Inflammatory macrophage treated with lipopolysaccharide for 4 hours (primary cell): ENCODE data around the gene SDC3.
"Not testable (repeated sequence)": the region's sequence is repeated elsewhere in the genome, so short reads cannot be mapped to it uniquely, and the experiment has no call there.

ENCODE experiments used
- DNase-seq: peaks from one replicate; pipeline ENCODE4 v3.0.0-alpha.2; 2020

Gene SDC3

GRCh38 chr1:30908696-30909364 is at the start of gene SDC3:
TSS of gene SDC3 (minus strand) at chr1:30908758. CDS start at chr1:30908586, 172 bp downstream.
- no peak for DNase-seq

- DNase-seq: no peak
These were observed 49.1 kb upstream of the SDC3 start for GRCh38 chr1:30957560-30958222.

GRCh38 chr1:30955448-30956015 is 47.0 kb upstream of the SDC3 start:
- no peak for DNase-seq

GRCh38 chr1:30953685-30954084 is 45.1 kb upstream of the SDC3 start:
- no peak for DNase-seq

GRCh38 chr1:30952098-30952497 is 43.5 kb upstream of the SDC3 start:
- no peak for DNase-seq

GRCh38 chr1:30950700-30951099 is 42.1 kb upstream of the SDC3 start:
- DNase-seq: no peak

- DNase-seq: no peak
These were observed 41.5 kb upstream of the SDC3 start for GRCh38 chr1:30950053-30950452.

GRCh38 chr1:30949487-30949838 is 40.9 kb upstream of the SDC3 start:
- DNase-seq: not testable (repeated sequence)

- not testable (repeated sequence) for DNase-seq
These were observed 40.4 kb upstream of the SDC3 start for GRCh38 chr1:30948813-30949486.

GRCh38 chr1:30948278-30948677 is 39.7 kb upstream of the SDC3 start:
- DNase-seq: no peak

- DNase-seq: no peak
These were observed 38.7 kb upstream of the SDC3 start for GRCh38 chr1:30947212-30947611.

GRCh38 chr1:30942326-30942963 is 33.9 kb upstream of the SDC3 start:
- DNase-seq: no peak

- no peak for DNase-seq
These were observed 32.0 kb upstream of the SDC3 start for GRCh38 chr1:30940541-30940940.

GRCh38 chr1:30936541-30937171 is 28.1 kb upstream of the SDC3 start:
- no peak for DNase-seq

- not testable (repeated sequence) for DNase-seq
These were observed 27.2 kb upstream of the SDC3 start for GRCh38 chr1:30935758-30936157.

GRCh38 chr1:30934613-30935012 is 26.1 kb upstream of the SDC3 start:
- DNase-seq: no peak

- no peak for DNase-seq
These were observed 25.3 kb upstream of the SDC3 start for GRCh38 chr1:30933874-30934252.

GRCh38 chr1:30930631-30931173 is 22.1 kb upstream of the SDC3 start:
- DNase-seq: no peak

- DNase-seq: no peak
These were observed 21.5 kb upstream of the SDC3 start for GRCh38 chr1:30929944-30930525.

- DNase-seq: peak; percentile 62
These were observed 20.8 kb upstream of the SDC3 start for GRCh38 chr1:30929135-30929889.

GRCh38 chr1:30928789-30929134 is 20.2 kb upstream of the SDC3 start:
- no peak for DNase-seq

GRCh38 chr1:30928171-30928570 is 19.6 kb upstream of the SDC3 start:
- DNase-seq: no peak
